Smooth muscle cell (in vitro differentiated cells): ENCODE data around the gene SAMM50. TPM values are rescaled to one million over a fixed set of nuclear protein-coding genes. Genes with fewer than 3 reads are reported as not detected.

Source experiments
- DNase-seq: peaks from one replicate; lab custom pipeline; 2025; ENCODE audit not compliant: unreplicated experiment; lab: John Stamatoyannopoulos, UW
- H2AFZ ChIP-seq: fragments of 200-600 bp; sonication (generic); 2 replicates; pipeline ENCODE4 v1.6.0; 2016; ENCODE audit warnings: antibody characterized with exemption, low read depth, mild to moderate bottlenecking
- H3F3A ChIP-seq: fragments of 200-600 bp; sonication (generic); 2 replicates; pipeline ENCODE4 v1.6.0; 2017; ENCODE audit warnings: antibody characterized with exemption, low read depth
- H3K27ac ChIP-seq: fragments of 200-600 bp; sonication (generic); 2 replicates; pipeline ENCODE4 v1.5.1; 2016; ENCODE audit warnings: low read depth, mild to moderate bottlenecking
- H3K27me3 ChIP-seq: fragments of 200-600 bp; sonication (generic); 2 replicates; pipeline ENCODE4 v1.6.1; 2016; ENCODE audit warnings: low read depth, mild to moderate bottlenecking
- H3K36me3 ChIP-seq: fragments of 200-600 bp; sonication (generic); 2 replicates; pipeline ENCODE4 v1.5.1; 2016; ENCODE audit warnings: low read depth
- H3K4me1 ChIP-seq: fragments of 200-600 bp; sonication (generic); 2 replicates; pipeline ENCODE4 v1.5.1; 2016; ENCODE audit warnings: low read depth
- H3K4me2 ChIP-seq: fragments of 200-600 bp; sonication (generic); 2 replicates; pipeline ENCODE4 v1.6.0; 2016; ENCODE audit warnings: mild to moderate bottlenecking
- H3K4me3 ChIP-seq: fragments of 200-600 bp; sonication (generic); 2 replicates; pipeline ENCODE4 v1.5.1; 2016; ENCODE audit warnings: mild to moderate bottlenecking
- H3K79me2 ChIP-seq: fragments of 200-600 bp; sonication (generic); 2 replicates; pipeline ENCODE4 v1.6.0; 2016; ENCODE audit warnings: low read depth, mild to moderate bottlenecking
- H3K9ac ChIP-seq: fragments of 200-600 bp; sonication (generic); 2 replicates; pipeline ENCODE4 v1.6.0; 2016; ENCODE audit warnings: low read depth
- H3K9me3 ChIP-seq: fragments of 200-600 bp; sonication (generic); replicated peaks from 2 replicates; pipeline ENCODE4 v1.5.1; 2016; ENCODE audit warnings: low read depth
- H4K20me1 ChIP-seq: fragments of 200-600 bp; sonication (generic); 2 replicates; pipeline ENCODE4 v1.6.0; 2016; ENCODE audit warnings: low read depth
- WGBS: methylation state at CpG from one replicate; pipeline ENCODE4 v1.1.7; 2016; ENCODE audit warnings: low lambda C conversion rate; 5-methylcytosine and 5-hydroxymethylcytosine counted together
- polyA plus RNA-seq: library from polyadenylated mRNA; unstranded; fragments of >200 nt; fragmentation: Nextera tagmentation; extraction: Ambion mirVana; gene quantifications from 2 replicates; pipeline ENCODE4 v1.2.1, GENCODE V29; 2016
- total RNA-seq: library from RNA; depleted of rRNA; stranded (reverse); fragments of >200 nt; gene quantifications from 2 replicates; pipeline ENCODE4 v1.2.3, GENCODE V29; 2014
- TF ChIP-seq, protein P1 (sequence below): fragments of 200-600 bp; sonication (generic); IDR thresholded peaks from 2 replicates; pipeline ENCODE4 v1.5.1; 2017; ENCODE audit warnings: borderline replicate concordance, mild to moderate bottlenecking, antibody characterized with exemption; ENCODE audit not compliant: insufficient read depth, poor library complexity, severe bottlenecking

SAMM50 gene
- total and polyA plus RNA-seq, 2 experiments from 2014 or later = 43.6 to 56.1 TPM

DNA sequence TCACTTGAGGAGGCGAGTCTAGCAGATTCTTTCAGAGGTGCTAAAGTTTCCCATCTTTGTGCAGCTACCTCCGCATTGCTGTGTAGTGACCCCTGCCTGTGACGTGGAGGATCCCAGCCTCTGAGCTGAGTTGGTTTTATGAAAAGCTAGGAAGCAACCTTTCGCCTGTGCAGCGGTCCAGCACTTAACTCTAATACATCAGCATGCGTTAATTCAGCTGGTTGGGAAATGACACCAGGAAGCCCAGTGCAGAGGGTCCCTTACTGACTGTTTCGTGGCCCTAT, 8.9 kb upstream of the SAMM50 start:
- DNase-seq = no peak
- TF ChIP-seq, protein P1, sequence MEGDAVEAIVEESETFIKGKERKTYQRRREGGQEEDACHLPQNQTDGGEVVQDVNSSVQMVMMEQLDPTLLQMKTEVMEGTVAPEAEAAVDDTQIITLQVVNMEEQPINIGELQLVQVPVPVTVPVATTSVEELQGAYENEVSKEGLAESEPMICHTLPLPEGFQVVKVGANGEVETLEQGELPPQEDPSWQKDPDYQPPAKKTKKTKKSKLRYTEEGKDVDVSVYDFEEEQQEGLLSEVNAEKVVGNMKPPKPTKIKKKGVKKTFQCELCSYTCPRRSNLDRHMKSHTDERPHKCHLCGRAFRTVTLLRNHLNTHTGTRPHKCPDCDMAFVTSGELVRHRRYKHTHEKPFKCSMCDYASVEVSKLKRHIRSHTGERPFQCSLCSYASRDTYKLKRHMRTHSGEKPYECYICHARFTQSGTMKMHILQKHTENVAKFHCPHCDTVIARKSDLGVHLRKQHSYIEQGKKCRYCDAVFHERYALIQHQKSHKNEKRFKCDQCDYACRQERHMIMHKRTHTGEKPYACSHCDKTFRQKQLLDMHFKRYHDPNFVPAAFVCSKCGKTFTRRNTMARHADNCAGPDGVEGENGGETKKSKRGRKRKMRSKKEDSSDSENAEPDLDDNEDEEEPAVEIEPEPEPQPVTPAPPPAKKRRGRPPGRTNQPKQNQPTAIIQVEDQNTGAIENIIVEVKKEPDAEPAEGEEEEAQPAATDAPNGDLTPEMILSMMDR = no peak

DNA sequence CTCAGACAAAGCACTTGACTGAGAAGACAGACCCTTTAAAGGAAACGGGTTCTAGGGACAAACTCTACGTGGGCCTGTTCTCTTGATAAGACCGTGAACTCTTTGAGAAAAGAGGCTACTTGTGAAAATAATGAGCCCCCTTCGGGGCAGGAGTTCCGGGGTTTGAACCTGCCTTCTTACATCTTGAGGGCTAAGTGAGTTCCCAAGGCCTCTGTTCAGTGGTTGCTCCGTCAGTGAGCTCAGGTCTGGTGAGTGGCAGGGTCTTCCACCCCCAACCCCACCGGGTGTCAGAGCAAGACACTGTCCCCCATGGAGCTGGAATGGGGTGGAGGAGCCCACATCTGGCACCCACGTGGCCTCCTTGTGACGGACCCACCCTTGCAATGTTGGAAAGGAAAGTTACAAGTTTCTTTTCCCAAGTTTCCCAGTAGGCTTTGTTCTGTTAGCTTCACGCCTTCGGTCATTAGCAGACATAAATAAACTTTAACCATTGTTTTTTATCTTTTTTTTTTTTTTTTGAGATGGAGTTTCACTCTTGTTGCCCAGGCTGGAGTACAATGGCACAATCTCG, 6.3 kb upstream of the SAMM50 start:
- no peak overlapping the region for H2AFZ ChIP-seq
- no peak overlapping the region for H3K9ac ChIP-seq
- DNase-seq = no peak
- H3K27ac ChIP-seq = no peak overlapping the region
- H3K79me2 ChIP-seq = no peaks in the 10 kb centered on the region
- peaks cover 1% of the 10 kb centered on the region for H3K4me1 ChIP-seq
- H3K36me3 ChIP-seq = no peaks in the 10 kb centered on the region
- H3K4me3 ChIP-seq = no peak overlapping the region
- peaks cover 2% of the 10 kb centered on the region for H3F3A ChIP-seq
- H4K20me1 ChIP-seq = no peaks in the 10 kb centered on the region
- no peak overlapping the region for H3K4me2 ChIP-seq
- H3K27me3 ChIP-seq = no peaks in the 10 kb centered on the region
- TF ChIP-seq, protein P1 = no peak
- H3K9me3 ChIP-seq = no peaks in the 10 kb centered on the region
- 93% methylated on average over 12 of the region's 12 CpGs for WGBS

More for the DNA sequence above, 8.9 kb upstream of the SAMM50 start:
- H3K36me3 ChIP-seq = no peaks in the 10 kb centered on the region
- no peaks in the 10 kb centered on the region for H3K4me1 ChIP-seq
- 94% methylated on average over 7 of the region's 7 CpGs for WGBS
- no peaks in the 10 kb centered on the region for H4K20me1 ChIP-seq
- H3K9ac ChIP-seq = no peak overlapping the region
- no peak overlapping the region for H3K27ac ChIP-seq
- H3K27me3 ChIP-seq = no peaks in the 10 kb centered on the region
- no peaks in the 10 kb centered on the region for H3F3A ChIP-seq
- no peak overlapping the region for H2AFZ ChIP-seq
- no peaks in the 10 kb centered on the region for H3K9me3 ChIP-seq
- H3K4me3 ChIP-seq = no peak overlapping the region
- no peaks in the 10 kb centered on the region for H3K79me2 ChIP-seq
- H3K4me2 ChIP-seq = no peak overlapping the region

GRCh38 chr22:43951391-43951790, 3.9 kb upstream of the SAMM50 start:
- Histone ChIP-seq H3K27me3 (no peaks in the 10 kb centered on the region), H3K9ac (no peak overlapping the region), H3K9me3 (no peaks in the 10 kb centered on the region), H3K4me1 (peaks cover 14% of the 10 kb centered on the region), H3K4me2 (no peak overlapping the region), H2AFZ (no peak overlapping the region), H4K20me1 (no peaks in the 10 kb centered on the region), H3K4me3 (no peak overlapping the region), H3K79me2 (peaks cover 4% of the 10 kb centered on the region), H3F3A (peaks cover 15% of the 10 kb centered on the region), H3K27ac (no peak overlapping the region), H3K36me3 (no peaks in the 10 kb centered on the region)
- no peak for DNase-seq
- TF ChIP-seq, protein P1 = no peak
- WGBS = 92% methylated on average over 5 of the region's 5 CpGs

- Histone ChIP-seq H3F3A (peaks cover 15% of the 10 kb centered on the region), H3K79me2 (peaks cover 10% of the 10 kb centered on the region), H3K9ac (no peak overlapping the region), H3K4me2 (no peak overlapping the region), H3K27ac (no peak overlapping the region), H4K20me1 (no peaks in the 10 kb centered on the region), H3K4me1 (peaks cover 18% of the 10 kb centered on the region), H3K27me3 (no peaks in the 10 kb centered on the region), H2AFZ (no peak overlapping the region), H3K9me3 (no peaks in the 10 kb centered on the region), H3K36me3 (no peaks in the 10 kb centered on the region), H3K4me3 (no peak overlapping the region)
- no peak for DNase-seq
- TF ChIP-seq, protein P1 = no peak
- WGBS = 70% methylated on average over 5 of the region's 7 CpGs
Measured at GRCh38 chr22:43951966-43952365, 3.3 kb upstream of the SAMM50 start.
